GM23338 (cell line): ENCODE data around the gene VEGFB. TPM values are rescaled to one million over a fixed set of nuclear protein-coding genes. Genes with fewer than 3 reads are reported as not detected.
A peak's percentile ranks its signal among the peaks of the same experiment; 100 is the strongest.

Experiments used
- ATAC-seq: fragments of 200-7000 bp; cut with Tn5 transposase; 3 replicates; pipeline ENCODE4 v1.9.1; 2020
- DNase-seq: peaks from one replicate; pipeline ENCODE4 v3.0.0-alpha.2; 2015; ENCODE audit warnings: low spot score
- H2AFZ ChIP-seq: fragments of 200-600 bp; sonication (generic); 2 replicates; pipeline ENCODE4 v1.8.0; 2016; ENCODE audit warnings: antibody characterized with exemption, mild to moderate bottlenecking, moderate library complexity
- H3F3A ChIP-seq: fragments of 200-600 bp; sonication (generic); replicated peaks from 2 replicates; pipeline ENCODE4 v1.8.0; 2017; ENCODE audit warnings: antibody characterized with exemption, mixed run types, low read depth
- H3K27ac ChIP-seq: fragments of 200-600 bp; sonication (generic); 2 replicates; pipeline ENCODE4 v1.6.1; 2016; ENCODE audit warnings: low read depth
- H3K27me3 ChIP-seq: fragments of 200-600 bp; sonication (generic); 2 replicates; pipeline ENCODE4 v1.8.0; 2016; ENCODE audit warnings: mild to moderate bottlenecking, mixed run types, moderate library complexity; ENCODE audit not compliant: insufficient read depth
- H3K36me3 ChIP-seq: fragments of 200-600 bp; sonication (generic); 2 replicates; pipeline ENCODE4 v1.8.0; 2016; ENCODE audit warnings: mild to moderate bottlenecking; ENCODE audit not compliant: insufficient read depth
- H3K4me1 ChIP-seq: fragments of 200-600 bp; sonication (generic); 2 replicates; pipeline ENCODE4 v1.8.0; 2016; ENCODE audit warnings: mild to moderate bottlenecking, moderate library complexity; ENCODE audit not compliant: insufficient read depth
- H3K4me2 ChIP-seq: fragments of 200-600 bp; sonication (generic); 2 replicates; pipeline ENCODE4 v1.7.1; 2017; ENCODE audit warnings: mixed run types
- H3K4me3 ChIP-seq: fragments of 200-600 bp; sonication (generic); 2 replicates; pipeline ENCODE4 v1.6.1; 2016; ENCODE audit warnings: mixed run types
- H3K79me2 ChIP-seq: fragments of 200-600 bp; sonication (generic); replicated peaks from 2 replicates; pipeline ENCODE4 v1.8.0; 2017; ENCODE audit warnings: mild to moderate bottlenecking; ENCODE audit not compliant: insufficient read depth
- H3K9me2 ChIP-seq: fragments of 200-600 bp; sonication (generic); 2 replicates; pipeline ENCODE4 v1.8.0; 2017; ENCODE audit not compliant: insufficient read depth
- H4K20me1 ChIP-seq: fragments of 200-600 bp; sonication (generic); replicated peaks from 2 replicates; pipeline ENCODE4 v1.8.0; 2017; ENCODE audit warnings: mild to moderate bottlenecking; ENCODE audit not compliant: insufficient read depth
- H3K27ac Mint-ChIP-seq: 2 replicates; pipeline ENCODE4 v1.8.0; 2020; ENCODE audit warnings: inconsistent platforms, mild to moderate bottlenecking, moderate library complexity, mixed read lengths
- H3K27me3 Mint-ChIP-seq: 3 replicates; pipeline ENCODE4 v1.8.0; 2022; ENCODE audit warnings: low read depth, mild to moderate bottlenecking, moderate library complexity, mixed read lengths, inconsistent platforms; ENCODE audit not compliant: insufficient read depth, poor library complexity
- H3K36me3 Mint-ChIP-seq: 3 replicates; pipeline ENCODE4 v1.8.0; 2021; ENCODE audit warnings: low read depth, mild to moderate bottlenecking, inconsistent platforms, moderate library complexity, mixed read lengths
- H3K4me1 Mint-ChIP-seq: 3 replicates; pipeline ENCODE4 v1.8.0; 2020; ENCODE audit warnings: mild to moderate bottlenecking, inconsistent platforms, mixed read lengths
- H3K4me3 Mint-ChIP-seq: 3 replicates; pipeline ENCODE4 v1.8.0; 2021; ENCODE audit warnings: moderate library complexity, mild to moderate bottlenecking, inconsistent platforms, mixed read lengths
- H3K9me3 Mint-ChIP-seq: 3 replicates; pipeline ENCODE4 v1.8.0; 2020; ENCODE audit warnings: moderate library complexity, mild to moderate bottlenecking, inconsistent platforms, mixed read lengths
- POLR2AphosphoS5 ChIP-seq: IDR thresholded peaks from 2 replicates; pipeline ENCODE4 v1.6.1; 2016; ENCODE audit warnings: antibody characterized with exemption, low read depth
- ZNF331 ChIP-seq: fragments of 250-450 bp; sonication (Bioruptor Pico); IDR thresholded peaks from 2 replicates; pipeline ENCODE4 v1.5.0; 2020; ENCODE audit warnings: low read depth, mild to moderate bottlenecking, moderate library complexity
- ZNF462 ChIP-seq: fragments of 250-450 bp; sonication (Bioruptor Pico); IDR thresholded peaks from 2 replicates; pipeline ENCODE4 v1.5.0; 2020; ENCODE audit warnings: mild to moderate bottlenecking, moderate library complexity
- polyA plus RNA-seq: library from polyadenylated mRNA; unstranded; fragments of >200 nt; fragmentation: Nextera tagmentation; extraction: Ambion mirVana; gene quantifications from 2 replicates; pipeline ENCODE4 v1.2.1, GENCODE V29; 2016
- total RNA-seq: library from RNA; depleted of rRNA; stranded (reverse); fragments of >200 nt; shearing (Covaris generic); gene quantifications from 2 replicates; pipeline ENCODE4 v1.2.3, GENCODE V29; 2014
- TF ChIP-seq, protein P1 (sequence below): IDR thresholded peaks from one replicate; pipeline ENCODE4 v1.6.1; 2018; ENCODE audit warnings: antibody characterized with exemption; ENCODE audit not compliant: unreplicated experiment

The VEGFB gene
- total and polyA plus RNA-seq, 2 experiments from 2014 or later, result 20.8 to 25.8 TPM

DNA sequence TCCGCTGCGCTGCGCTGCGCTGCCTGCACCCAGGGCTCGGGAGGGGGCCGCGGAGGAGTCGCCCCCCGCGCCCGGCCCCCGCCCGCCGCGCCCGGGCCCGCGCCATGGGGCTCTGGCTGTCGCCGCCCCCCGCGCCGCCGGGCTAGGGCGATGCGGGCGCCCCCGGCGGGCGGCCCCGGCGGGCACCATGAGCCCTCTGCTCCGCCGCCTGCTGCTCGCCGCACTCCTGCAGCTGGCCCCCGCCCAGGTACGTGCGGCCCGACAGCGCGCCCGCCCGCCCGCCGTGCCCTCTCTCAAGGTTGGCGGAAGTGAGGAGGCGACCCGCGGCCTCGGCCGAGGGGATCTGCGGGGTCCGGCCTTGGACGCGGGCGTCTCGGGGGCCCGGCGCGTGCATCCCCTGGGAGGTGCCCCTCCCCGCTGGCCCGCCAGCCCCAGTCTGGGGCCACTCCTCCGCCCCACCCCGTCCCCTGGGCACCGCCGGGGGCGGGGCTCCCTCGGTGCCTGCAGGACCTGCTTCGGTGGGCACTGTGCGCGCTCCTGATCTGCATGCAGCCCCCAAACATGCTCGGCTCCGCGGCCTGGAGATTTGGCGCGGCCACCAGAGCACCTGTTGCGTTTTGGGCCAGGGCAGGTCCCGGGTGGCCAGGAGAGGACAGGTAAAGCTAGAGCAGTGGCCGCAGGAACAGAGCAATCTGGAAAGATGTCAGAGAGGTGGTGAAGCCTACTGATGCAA, 429 bp downstream of the VEGFB start:
- peak; percentile 70 for DNase-seq
- Mint-ChIP-seq H3K4me3 (peak overlapping the region; percentile 83), H3K27me3 (peaks cover 27% of the 10 kb centered on the region), H3K27ac (no peak overlapping the region), H3K36me3 (peaks cover 11% of the 10 kb centered on the region), H3K9me3 (no peaks in the 10 kb centered on the region), H3K4me1 (peaks cover 21% of the 10 kb centered on the region)
- Histone ChIP-seq H3K4me3 (peak overlapping the region; percentile 77), H3K36me3 (no peaks in the 10 kb centered on the region), H3K27ac (no peak overlapping the region), H3K79me2 (peaks cover 4% of the 10 kb centered on the region; the same call in 1 of the 2 replicates), H3F3A (peaks cover 21% of the 10 kb centered on the region), H3K27me3 (peaks cover 23% of the 10 kb centered on the region; the same call in 1 of the 2 replicates), H4K20me1 (no peaks in the 10 kb centered on the region), H3K9me2 (no peaks in the 10 kb centered on the region), H3K4me1 (peaks cover 17% of the 10 kb centered on the region; the same call in 1 of the 2 replicates), H3K4me2 (peak overlapping the region; percentile 92), H2AFZ (peak overlapping the region; percentile 63)
- TF ChIP-seq, protein P1, sequence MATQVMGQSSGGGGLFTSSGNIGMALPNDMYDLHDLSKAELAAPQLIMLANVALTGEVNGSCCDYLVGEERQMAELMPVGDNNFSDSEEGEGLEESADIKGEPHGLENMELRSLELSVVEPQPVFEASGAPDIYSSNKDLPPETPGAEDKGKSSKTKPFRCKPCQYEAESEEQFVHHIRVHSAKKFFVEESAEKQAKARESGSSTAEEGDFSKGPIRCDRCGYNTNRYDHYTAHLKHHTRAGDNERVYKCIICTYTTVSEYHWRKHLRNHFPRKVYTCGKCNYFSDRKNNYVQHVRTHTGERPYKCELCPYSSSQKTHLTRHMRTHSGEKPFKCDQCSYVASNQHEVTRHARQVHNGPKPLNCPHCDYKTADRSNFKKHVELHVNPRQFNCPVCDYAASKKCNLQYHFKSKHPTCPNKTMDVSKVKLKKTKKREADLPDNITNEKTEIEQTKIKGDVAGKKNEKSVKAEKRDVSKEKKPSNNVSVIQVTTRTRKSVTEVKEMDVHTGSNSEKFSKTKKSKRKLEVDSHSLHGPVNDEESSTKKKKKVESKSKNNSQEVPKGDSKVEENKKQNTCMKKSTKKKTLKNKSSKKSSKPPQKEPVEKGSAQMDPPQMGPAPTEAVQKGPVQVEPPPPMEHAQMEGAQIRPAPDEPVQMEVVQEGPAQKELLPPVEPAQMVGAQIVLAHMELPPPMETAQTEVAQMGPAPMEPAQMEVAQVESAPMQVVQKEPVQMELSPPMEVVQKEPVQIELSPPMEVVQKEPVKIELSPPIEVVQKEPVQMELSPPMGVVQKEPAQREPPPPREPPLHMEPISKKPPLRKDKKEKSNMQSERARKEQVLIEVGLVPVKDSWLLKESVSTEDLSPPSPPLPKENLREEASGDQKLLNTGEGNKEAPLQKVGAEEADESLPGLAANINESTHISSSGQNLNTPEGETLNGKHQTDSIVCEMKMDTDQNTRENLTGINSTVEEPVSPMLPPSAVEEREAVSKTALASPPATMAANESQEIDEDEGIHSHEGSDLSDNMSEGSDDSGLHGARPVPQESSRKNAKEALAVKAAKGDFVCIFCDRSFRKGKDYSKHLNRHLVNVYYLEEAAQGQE, result no peak
- no peak for TF ChIP-seq ZNF462 (CRISPR knock-in tag)
- TF ChIP-seq ZNF331 (CRISPR knock-in tag), result no peak
- peak; percentile 29; the same call in 1 of the 2 replicates for TF ChIP-seq POLR2AphosphoS5
- peak; percentile 19 for ATAC-seq
